Measurements from ENCODE around the gene KLK15. TPM values are rescaled to one million over a fixed set of nuclear protein-coding genes. Genes with fewer than 3 reads are reported as not detected.

The KLK15 gene
- polyA plus RNA-seq, 2 of the 4 experiments (the other 2 are of a cell fraction) = not detected

DNA sequence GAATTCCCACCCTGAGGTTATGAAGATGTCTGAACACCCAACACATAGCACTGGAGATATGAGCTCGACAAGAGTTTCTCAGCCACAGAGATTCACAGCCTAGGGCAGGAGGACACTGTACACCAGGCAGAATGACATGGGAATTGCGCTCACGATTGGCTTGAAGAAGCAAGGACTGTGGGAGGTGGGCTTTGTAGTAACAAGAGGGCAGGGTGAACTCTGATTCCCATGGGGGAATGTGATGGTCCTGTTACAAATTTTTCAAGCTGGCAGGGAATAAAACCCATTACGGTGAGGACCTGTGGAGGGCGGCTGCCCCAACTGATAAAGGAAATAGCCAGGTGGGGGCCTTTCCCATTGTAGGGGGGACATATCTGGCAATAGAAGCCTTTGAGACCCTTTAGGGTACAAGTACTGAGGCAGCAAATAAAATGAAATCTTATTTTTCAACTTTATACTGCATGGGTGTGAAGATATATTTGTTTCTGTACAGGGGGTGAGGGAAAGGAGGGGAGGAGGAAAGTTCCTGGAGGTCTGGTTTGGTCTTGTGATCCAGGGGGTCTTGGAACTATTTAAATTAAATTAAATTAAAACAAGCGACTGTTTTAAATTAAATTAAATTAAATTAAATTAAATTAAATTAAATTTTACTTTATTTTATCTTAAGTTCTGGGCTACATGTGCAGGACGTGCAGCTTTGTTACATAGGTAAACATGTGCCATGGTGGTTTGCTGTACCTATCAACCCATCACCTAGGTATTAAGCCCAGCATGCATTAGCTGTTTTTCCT lies 28.3 kb upstream of the KLK15 start:
- H3K4me1 ChIP-seq = no peaks in the 10 kb centered on the region
- FAIRE-seq (no peak), DNase-seq (ENCODE audit: low read depth in 1 of 2, low spot score in 1 of 2) (no peak), ATAC-seq (no peak)
- ChIA-PET POLR2A (no interaction called here), CTCF (interaction anchor here (1.0 to 2.9 kb wide), 2 partner anchors 61 to 137 kb away, joined by 3 to 13 read pairs; no protein-coding TSS in a partner anchor)
- WGBS (ENCODE audit: missing lambda C conversion rate) = 37% methylated on average over 7 of the region's 7 CpGs
- H3K9me3 ChIP-seq = peaks cover 18% of the 10 kb centered on the region
- no peak overlapping the region for H3K4me2 ChIP-seq
- H3K4me3 ChIP-seq = no peak overlapping the region
- TF ChIP-seq TP53 (CRISPR knock-in tag; IDR thresholded peaks at IDR 0.05) = no peak
- TF ChIP-seq FOXS1 (CRISPR knock-in tag; IDR thresholded peaks at IDR 0.05) = no peak
- no peak overlapping the region for H3K27ac ChIP-seq

DNA sequence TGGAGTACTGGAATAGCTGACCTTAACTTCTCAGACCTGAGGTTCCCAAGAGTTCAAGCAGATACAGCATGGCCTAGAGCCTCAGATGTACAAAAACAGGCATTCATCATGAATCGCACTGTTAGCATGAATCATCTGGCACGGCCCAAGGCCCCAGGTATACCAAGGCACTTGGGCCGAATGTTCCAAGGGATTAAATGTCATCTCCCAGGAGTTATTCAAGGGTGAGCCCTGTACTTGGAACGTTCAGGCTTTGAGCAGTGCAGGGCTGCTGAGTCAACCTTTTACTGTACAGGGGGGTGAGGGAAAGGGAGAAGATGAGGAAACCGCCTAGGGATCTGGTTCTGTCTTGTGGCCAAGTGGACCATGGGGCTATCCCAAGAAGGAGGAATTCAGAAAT lies 27.6 kb upstream of the KLK15 start:
- TF ChIP-seq, protein P1, sequence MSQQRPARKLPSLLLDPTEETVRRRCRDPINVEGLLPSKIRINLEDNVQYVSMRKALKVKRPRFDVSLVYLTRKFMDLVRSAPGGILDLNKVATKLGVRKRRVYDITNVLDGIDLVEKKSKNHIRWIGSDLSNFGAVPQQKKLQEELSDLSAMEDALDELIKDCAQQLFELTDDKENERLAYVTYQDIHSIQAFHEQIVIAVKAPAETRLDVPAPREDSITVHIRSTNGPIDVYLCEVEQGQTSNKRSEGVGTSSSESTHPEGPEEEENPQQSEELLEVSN (IDR thresholded peaks at IDR 0.05; ENCODE audit: borderline replicate concordance, low read depth) = no peak
- TF ChIP-seq SREBF2 (IDR thresholded peaks at IDR 0.05) (no peak), KDM1A (IDR thresholded peaks at IDR 0.05; ENCODE audit: low read depth) (no peak), CBX2 (IDR thresholded peaks at IDR 0.05; ENCODE audit: borderline replicate concordance, low read depth) (no peak), BCL3 (IDR thresholded peaks at IDR 0.05) (no peak), HDAC2 (IDR thresholded peaks at IDR 0.05) (no peak), RARB (CRISPR knock-in tag; IDR thresholded peaks at IDR 0.05) (no peak), RCOR1 (IDR thresholded peaks at IDR 0.05; ENCODE audit: low read depth, low read length) (no peak), PHF8 (IDR thresholded peaks at IDR 0.05; ENCODE audit: borderline replicate concordance, low read depth) (no peak), ELK1 (IDR thresholded peaks at IDR 0.05; ENCODE audit: low read depth, low read length) (no peak), CTCF (IDR thresholded peaks at IDR 0.05) (no peak), JUN (IDR thresholded peaks at IDR 0.05) (no peak), RAD21 (conservative IDR thresholded peaks at IDR 0.05 in 1 of 2, IDR thresholded peaks at IDR 0.05 in 1 of 2) (no peak), FOXS1 (CRISPR knock-in tag; IDR thresholded peaks at IDR 0.05) (no peak)
- TF ChIP-seq, protein P2, sequence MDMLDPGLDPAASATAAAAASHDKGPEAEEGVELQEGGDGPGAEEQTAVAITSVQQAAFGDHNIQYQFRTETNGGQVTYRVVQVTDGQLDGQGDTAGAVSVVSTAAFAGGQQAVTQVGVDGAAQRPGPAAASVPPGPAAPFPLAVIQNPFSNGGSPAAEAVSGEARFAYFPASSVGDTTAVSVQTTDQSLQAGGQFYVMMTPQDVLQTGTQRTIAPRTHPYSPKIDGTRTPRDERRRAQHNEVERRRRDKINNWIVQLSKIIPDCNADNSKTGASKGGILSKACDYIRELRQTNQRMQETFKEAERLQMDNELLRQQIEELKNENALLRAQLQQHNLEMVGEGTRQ (IDR thresholded peaks at IDR 0.05) = no peak
- TF ChIP-seq, protein P3, sequence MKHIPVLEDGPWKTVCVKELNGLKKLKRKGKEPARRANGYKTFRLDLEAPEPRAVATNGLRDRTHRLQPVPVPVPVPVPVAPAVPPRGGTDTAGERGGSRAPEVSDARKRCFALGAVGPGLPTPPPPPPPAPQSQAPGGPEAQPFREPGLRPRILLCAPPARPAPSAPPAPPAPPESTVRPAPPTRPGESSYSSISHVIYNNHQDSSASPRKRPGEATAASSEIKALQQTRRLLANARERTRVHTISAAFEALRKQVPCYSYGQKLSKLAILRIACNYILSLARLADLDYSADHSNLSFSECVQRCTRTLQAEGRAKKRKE (CRISPR knock-in tag; IDR thresholded peaks at IDR 0.05; ENCODE audit: low read depth) = no peak
- no peak for ATAC-seq
- no peaks in the 10 kb centered on the region for H3K4me1 ChIP-seq
- ChIA-PET CTCF (interaction anchor here (1.0 to 2.9 kb wide), 2 partner anchors 61 to 136 kb away, joined by 3 to 13 read pairs; no protein-coding TSS in a partner anchor), POLR2A (no interaction called here)
- H3K4me3 ChIP-seq = no peak overlapping the region
- peaks cover 18% of the 10 kb centered on the region for H3K9me3 ChIP-seq
- no peak for FAIRE-seq
- 5% methylated on average over 5 of the region's 5 CpGs for WGBS (ENCODE audit: missing lambda C conversion rate)
- no peak for DNase-seq (ENCODE audit: low read depth in 1 of 2, low spot score in 1 of 2)
- no peak overlapping the region for H3K27ac ChIP-seq
- no peak overlapping the region for H3K4me2 ChIP-seq

Measured in A549 (cell line).